Nephron progenitor cell (in vitro differentiated cells): Measurements from ENCODE around the gene SMAD4.

Source experiments
- DNase-seq: peaks from one replicate; pipeline ENCODE4 v3.0.0; 2021
- H3K27ac Mint-ChIP-seq: 2 replicates; pipeline ENCODE4 v1.8.0; 2021; ENCODE audit warnings: mild to moderate bottlenecking, moderate library complexity, mixed read lengths
- H3K27me3 Mint-ChIP-seq: 2 replicates; pipeline ENCODE4 v1.8.0; 2021; ENCODE audit warnings: mild to moderate bottlenecking, low read depth, mixed read lengths; ENCODE audit not compliant: poor library complexity
- H3K36me3 Mint-ChIP-seq: 2 replicates; pipeline ENCODE4 v1.8.0; 2021; ENCODE audit warnings: low read depth, mixed read lengths
- H3K4me1 Mint-ChIP-seq: 2 replicates; pipeline ENCODE4 v1.8.0; 2021; ENCODE audit warnings: mixed read lengths
- H3K4me3 Mint-ChIP-seq: 2 replicates; pipeline ENCODE4 v1.8.0; 2021; ENCODE audit warnings: mild to moderate bottlenecking, moderate library complexity, mixed read lengths
- H3K9me3 Mint-ChIP-seq: 2 replicates; pipeline ENCODE4 v1.8.0; 2021; ENCODE audit warnings: mild to moderate bottlenecking, moderate library complexity, mixed read lengths
- CTCF ChIP-seq: fragments of 200-600 bp; sonication (generic); IDR thresholded peaks from 2 replicates; pipeline ENCODE4 v1.5.0; 2021; ENCODE audit warnings: antibody characterized with exemption

SMAD4 gene

DNA sequence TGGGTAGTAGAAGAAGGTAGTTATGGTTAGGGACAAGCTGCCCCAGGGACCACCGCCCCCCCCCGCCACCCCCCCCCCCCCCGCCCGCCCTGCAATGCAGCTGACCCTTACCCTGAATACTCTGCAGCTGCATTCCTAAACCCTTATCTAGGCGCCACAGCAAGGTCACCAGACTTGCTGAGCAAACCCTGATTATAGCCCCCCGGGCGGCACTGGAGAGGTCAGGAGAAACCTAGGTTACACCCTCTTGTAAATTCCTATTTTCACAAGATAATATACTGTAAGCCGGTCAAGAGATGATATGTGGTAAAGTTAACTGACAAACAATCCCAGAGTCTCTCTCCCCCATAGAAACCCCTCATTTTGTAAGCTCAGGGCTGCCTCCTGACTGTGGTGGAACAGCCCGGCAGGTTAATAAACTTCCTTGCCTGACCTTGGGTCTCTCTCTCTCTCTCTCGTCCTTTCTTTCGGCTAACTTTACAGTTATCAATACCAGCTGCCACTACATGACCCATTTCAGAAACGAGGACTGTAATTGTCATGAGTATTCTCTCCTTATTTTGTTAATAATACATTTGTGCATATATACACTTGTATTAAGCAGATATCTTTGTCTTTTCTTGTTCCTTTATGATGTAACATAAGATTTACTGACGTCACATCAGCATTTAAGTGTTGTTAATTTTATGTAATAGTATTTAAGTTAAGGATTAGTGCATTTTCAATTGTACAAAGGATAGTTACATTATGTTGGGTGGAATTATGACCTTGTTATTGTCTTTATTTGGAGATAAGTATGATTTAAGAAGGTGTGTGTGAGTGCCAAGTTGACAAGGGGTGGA is 22.8 kb upstream of the SMAD4 start:
- TF ChIP-seq CTCF: no peak
- Mint-ChIP-seq H3K27ac (no peak overlapping the region), H3K4me3 (no peak overlapping the region), H3K36me3 (peaks cover under 1% of the 10 kb centered on the region), H3K27me3 (peaks cover 5% of the 10 kb centered on the region), H3K4me1 (peaks cover 12% of the 10 kb centered on the region), H3K9me3 (peaks cover 12% of the 10 kb centered on the region)
- DNase-seq: no peak

DNA sequence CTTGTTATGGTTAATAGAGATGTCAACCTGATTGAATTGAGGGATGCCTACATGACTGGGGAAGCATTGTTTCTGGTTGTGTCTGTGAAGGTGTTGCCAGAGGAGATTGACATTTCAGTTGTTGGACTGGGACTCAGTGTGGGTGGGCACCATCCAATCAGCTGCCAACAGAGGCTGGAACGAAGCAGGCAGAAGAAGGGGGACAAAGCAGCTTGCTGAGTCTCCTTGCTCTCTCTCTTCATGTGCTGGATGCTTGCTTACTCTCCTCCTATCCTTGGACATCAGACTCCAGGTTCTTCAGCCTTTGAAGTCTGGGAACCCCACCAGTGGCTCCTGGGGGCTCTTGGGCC is 22.2 kb upstream of the SMAD4 start:
- no peak for TF ChIP-seq CTCF
- H3K27me3 Mint-ChIP-seq: peaks cover 5% of the 10 kb centered on the region
- peaks cover 6% of the 10 kb centered on the region for H3K9me3 Mint-ChIP-seq
- H3K4me3 Mint-ChIP-seq: no peak overlapping the region
- DNase-seq: no peak
- H3K36me3 Mint-ChIP-seq: no peaks in the 10 kb centered on the region
- H3K27ac Mint-ChIP-seq: no peak overlapping the region
- peaks cover 12% of the 10 kb centered on the region for H3K4me1 Mint-ChIP-seq

DNA sequence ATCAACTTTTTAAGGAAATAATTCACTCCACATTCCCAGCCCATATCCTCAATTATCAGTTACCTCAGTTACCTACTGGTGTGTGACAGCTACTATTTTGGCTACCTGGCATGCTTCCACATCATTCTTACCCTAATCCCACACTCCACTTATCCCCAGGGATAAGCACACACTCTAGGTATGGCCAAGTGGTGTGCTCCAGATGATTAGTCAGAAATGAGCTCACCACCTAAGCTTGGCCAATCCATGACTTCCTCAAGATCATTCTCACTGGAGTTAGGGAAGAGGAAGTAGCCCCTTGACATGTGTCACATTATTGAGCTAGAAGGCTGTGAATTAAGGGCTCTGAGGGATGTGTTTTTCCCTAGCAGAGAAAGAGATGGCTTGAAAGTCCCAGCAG is 20.9 kb upstream of the SMAD4 start:
- Mint-ChIP-seq H3K27ac (no peak overlapping the region), H3K9me3 (peaks cover 3% of the 10 kb centered on the region), H3K4me1 (peaks cover 12% of the 10 kb centered on the region), H3K4me3 (no peak overlapping the region), H3K27me3 (peaks cover 2% of the 10 kb centered on the region), H3K36me3 (no peaks in the 10 kb centered on the region)
- DNase-seq: no peak
- no peak for TF ChIP-seq CTCF

- Mint-ChIP-seq H3K27me3 (peaks cover 2% of the 10 kb centered on the region), H3K27ac (no peak overlapping the region), H3K36me3 (peaks cover 5% of the 10 kb centered on the region), H3K4me3 (no peak overlapping the region), H3K4me1 (peaks cover 12% of the 10 kb centered on the region), H3K9me3 (peaks cover 7% of the 10 kb centered on the region)
- no peak for TF ChIP-seq CTCF
- no peak for DNase-seq
Observed at GRCh38 chr18:51010218-51010617, 19.8 kb upstream of the SMAD4 start.

GRCh38 chr18:51011709-51012108 is 18.3 kb upstream of the SMAD4 start:
- H3K27me3 Mint-ChIP-seq: peaks cover 2% of the 10 kb centered on the region
- no peak overlapping the region for H3K4me3 Mint-ChIP-seq
- peaks cover 8% of the 10 kb centered on the region for H3K4me1 Mint-ChIP-seq
- H3K9me3 Mint-ChIP-seq: peaks cover 7% of the 10 kb centered on the region
- peaks cover 5% of the 10 kb centered on the region for H3K36me3 Mint-ChIP-seq
- no peak for DNase-seq
- H3K27ac Mint-ChIP-seq: no peak overlapping the region
- TF ChIP-seq CTCF: no peak

DNA sequence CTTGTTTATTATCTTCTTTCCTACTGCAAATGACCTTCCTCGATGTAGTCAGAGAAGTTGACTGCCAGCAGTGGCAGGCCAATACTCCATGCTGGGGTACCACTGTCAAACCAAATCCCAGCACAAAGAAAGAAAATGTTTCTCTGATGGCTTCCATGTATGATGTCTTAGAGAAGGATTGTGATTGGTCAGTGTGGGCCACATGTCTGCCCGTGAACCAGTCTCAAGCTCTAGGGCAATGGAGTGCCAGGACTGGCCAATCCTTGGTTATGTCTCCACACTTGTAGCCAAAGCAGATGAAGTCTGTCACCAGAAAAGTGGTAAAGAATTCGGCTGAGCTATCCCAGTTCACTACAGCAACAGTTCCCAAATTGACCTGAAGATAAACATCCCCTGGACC is 17.6 kb upstream of the SMAD4 start:
- peaks cover 5% of the 10 kb centered on the region for H3K36me3 Mint-ChIP-seq
- H3K4me3 Mint-ChIP-seq: no peak overlapping the region
- peaks cover 7% of the 10 kb centered on the region for H3K9me3 Mint-ChIP-seq
- H3K4me1 Mint-ChIP-seq: peaks cover 9% of the 10 kb centered on the region
- no peak for DNase-seq
- H3K27me3 Mint-ChIP-seq: peaks cover 4% of the 10 kb centered on the region
- TF ChIP-seq CTCF: no peak
- H3K27ac Mint-ChIP-seq: no peak overlapping the region
